Psoas muscle (tissue), 8 donors: Measurements from ENCODE around the gene SSPN. TPM values are rescaled to one million over a fixed set of nuclear protein-coding genes. Genes with fewer than 3 reads are reported as not detected.

Experiments used
- ATAC-seq, 4 donors: fragments of 200-7000 bp; cut with Tn5 transposase; one replicate each; pipeline ENCODE4 v1.9.1; 2020; ENCODE audit warnings: moderate library complexity in 3 of 4, mild to moderate bottlenecking in 2 of 4
- DNase-seq, 2 donors: peaks; one replicate each; pipeline ENCODE4 v3.0.0-alpha.2; 2020
- H3K27ac ChIP-seq: fragments of 200-600 bp; one replicate; pipeline ENCODE4 v1.8.0; 2022
- H3K27me3 ChIP-seq, 3 donors: fragments of 200-600 bp in 1 of 3; one replicate each; pipeline versions ENCODE4 v1.6.1 to v1.8.0; 2013 to 2022; ENCODE audit warnings: low read length in 2 of 3, mild to moderate bottlenecking in 2 of 3, moderate library complexity in 1 of 3; ENCODE audit not compliant: insufficient read depth in 3 of 3
- H3K36me3 ChIP-seq, 2 donors: fragments of 200-600 bp in 1 of 2; one replicate each; pipeline versions ENCODE4 v1.6.1 to v1.8.0; 2013 to 2022; ENCODE audit warnings: low read depth in 1 of 2, mild to moderate bottlenecking in 1 of 2, moderate library complexity in 1 of 2; ENCODE audit not compliant: insufficient read depth in 1 of 2
- H3K4me1 ChIP-seq: fragments of 200-600 bp; one replicate; pipeline ENCODE4 v1.8.0; 2022
- H3K4me3 ChIP-seq: fragments of 200-600 bp; one replicate; pipeline ENCODE4 v1.8.0; 2022; ENCODE audit warnings: mild to moderate bottlenecking
- H3K9me3 ChIP-seq: fragments of 200-600 bp; one replicate; pipeline ENCODE4 v1.8.0; 2022
- CTCF ChIP-seq: fragments of 200-600 bp; IDR thresholded peaks from one replicate; pipeline ENCODE4 v1.8.0; 2022; ENCODE audit warnings: antibody characterized with exemption
- WGBS, 3 donors: extraction: QIAGEN DNeasy Blood & Tissue Kit; methylation state at CpG; one replicate each; pipeline versions ENCODE4 v1.1.6 to v1.1.7; 2013; 5-methylcytosine and 5-hydroxymethylcytosine counted together
- intact Hi-C, 2 donors: fragments of 100-400 bp; cut with DNase I; formaldehyde crosslinking; loops; one replicate each; pipeline versions ENCODE4 v1.11.0 to v1.14.2; 2022
- polyA plus RNA-seq, 3 donors: library from polyadenylated mRNA; stranded (reverse); fragments of 200-250 nt; gene quantifications; one replicate each; pipeline ENCODE4 v1.2.3, GENCODE V29; 2013
- total RNA-seq, 4 donors: library from RNA; stranded (reverse); fragmentation: NEBNext Ultra II Directional in 2 of 4; extraction: Animal tissue kit (Norgen Biotek cat#: 25700) in 2 of 4; gene quantifications; one replicate each; pipeline versions ENCODE4 v1.2.1 to v1.2.4, GENCODE V29; 2021 to 2023
- donor health status: healthy with polysubstance abuse.
- donor health status: DM: no; HTN: no; CAD: no; lungs with moderate emphysema.
- donor health status: Bipolar disorder and iron deficiency.
- donor health status: healthy.
- donor health status: DM: yes; HTN: yes; CAD: no.
- donor health status: DM: no; HTN: no; CAD: no.
- donor health status: DM: no; HTN: no; CAD: no.
- donor health status: DM: yes; HTN: yes; CAD: no.

SSPN gene
- total and polyA plus RNA-seq, 7 donors: 8.3 to 88.7 (median 45.4) TPM

- Histone ChIP-seq H3K27ac (peak overlapping the region; percentile 48), H3K4me3 (no peak overlapping the region), H3K4me1 (peaks cover 14% of the 10 kb centered on the region), H3K27me3 (no peaks in the 10 kb centered on the region), H3K9me3 (no peaks in the 10 kb centered on the region), H3K36me3 (no peaks in the 10 kb centered on the region)
- ATAC-seq: peak in 3 of 4 donors; percentile 7 to 22 (median 12)
- WGBS, 3 donors: 39 to 60% (median 42%) methylated on average over 2 of the region's 2 CpGs
- TF ChIP-seq CTCF: no peak
- intact Hi-C loops: loop anchor here (2.0 to 5.0 kb wide), 2 partner anchors 26 to 40 kb away; no protein-coding TSS in a partner anchor
- DNase-seq: no peak
These were observed 42.8 kb upstream of the SSPN start for GRCh38 chr12:26152507-26153102.

DNA sequence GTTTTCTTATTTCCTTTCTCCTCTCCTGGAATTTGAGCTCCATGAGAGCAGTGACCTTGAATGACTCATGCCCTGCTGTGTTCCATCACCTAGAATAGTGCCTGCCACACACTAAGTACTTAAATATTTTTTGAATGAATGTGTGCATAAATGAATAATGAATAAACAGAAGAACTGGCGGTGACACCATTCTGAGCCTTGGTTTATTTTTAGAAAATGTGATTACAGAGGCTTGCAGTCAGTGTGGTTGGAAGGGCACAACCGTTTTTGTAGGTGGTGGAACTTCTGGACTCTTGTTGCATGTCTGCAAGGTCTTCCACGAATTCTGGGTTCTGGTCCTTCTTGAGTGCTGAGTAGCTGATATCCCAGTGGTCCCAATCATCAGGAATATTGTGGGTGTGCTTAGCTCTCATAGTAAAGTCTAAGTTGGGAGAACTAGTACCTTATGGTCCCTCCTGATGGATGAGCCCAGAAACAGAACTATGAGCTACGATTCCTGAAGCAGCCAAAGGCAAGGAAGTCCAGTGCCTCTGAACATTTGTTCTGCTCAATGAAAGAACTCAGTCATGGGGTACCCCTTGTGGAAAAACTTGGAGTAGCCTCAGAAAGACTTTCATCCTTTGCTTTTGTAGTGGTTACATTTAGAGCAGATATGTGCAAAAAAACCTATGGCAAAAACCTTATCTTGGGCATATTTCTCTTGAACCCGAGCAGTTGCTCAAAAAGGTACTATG is 41.8 kb upstream of the SSPN start:
- 41 to 51% (median 42%) methylated on average over 5 of the region's 5 CpGs for WGBS, 3 donors
- peak overlapping the region; percentile 67 for H3K27ac ChIP-seq
- no peaks in the 10 kb centered on the region for H3K36me3 ChIP-seq
- no peak for DNase-seq
- H3K4me3 ChIP-seq: no peak overlapping the region
- peak; percentile 94 to 96 (median 96) for ATAC-seq
- no peaks in the 10 kb centered on the region for H3K27me3 ChIP-seq
- no peak for TF ChIP-seq CTCF
- intact Hi-C loops: loop anchor here (2.0 to 5.0 kb wide), 2 partner anchors 27 to 39 kb away; no protein-coding TSS in a partner anchor
- no peaks in the 10 kb centered on the region for H3K9me3 ChIP-seq
- H3K4me1 ChIP-seq: peaks cover 14% of the 10 kb centered on the region

DNA sequence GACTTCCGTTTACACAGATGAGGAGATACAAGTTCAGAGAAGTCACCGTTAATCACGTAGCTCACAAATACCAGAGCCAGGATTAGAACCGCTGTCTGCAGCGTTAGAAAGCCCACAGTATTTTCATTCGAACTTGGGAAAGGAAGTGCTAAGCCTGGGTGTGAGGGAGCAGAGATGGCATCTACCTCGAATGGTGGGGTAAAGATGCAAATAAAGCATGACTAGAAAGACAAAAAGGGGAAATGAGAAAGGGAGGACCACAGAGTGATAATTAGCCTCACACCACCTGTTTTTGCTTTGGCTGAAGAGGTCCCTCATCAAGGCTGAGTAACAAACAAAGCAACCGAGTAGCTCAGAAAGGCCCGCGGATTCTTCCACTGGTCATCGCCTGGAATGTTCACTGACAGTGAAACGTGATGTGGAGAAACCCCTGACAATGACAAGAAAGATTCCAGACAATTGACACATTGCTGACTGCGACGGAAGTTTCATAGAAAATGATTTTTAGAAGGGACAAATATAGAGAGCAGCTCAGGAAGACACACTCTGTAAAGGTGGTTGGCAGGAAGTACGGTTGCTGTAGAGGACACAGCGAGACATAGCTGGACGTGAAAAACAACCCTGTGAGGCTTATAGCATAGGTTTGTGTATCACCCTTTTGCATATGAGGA is 39.0 kb upstream of the SSPN start:
- Histone ChIP-seq H3K27me3 (no peaks in the 10 kb centered on the region), H3K4me1 (peaks cover 9% of the 10 kb centered on the region), H3K36me3 (no peaks in the 10 kb centered on the region), H3K4me3 (no peak overlapping the region), H3K9me3 (no peaks in the 10 kb centered on the region), H3K27ac (no peak overlapping the region)
- DNase-seq (no peak), ATAC-seq (no peak)
- intact Hi-C loops: no loop called here
- TF ChIP-seq CTCF: no peak
- 70 to 78% (median 76%) methylated on average over 17 of the region's 17 CpGs for WGBS, 3 donors

GRCh38 chr12:26157001-26157400 is 38.4 kb upstream of the SSPN start:
- intact Hi-C loops: no loop called here
- TF ChIP-seq CTCF: no peak
- 62 to 65% (median 63%) methylated on average over 3 of the region's 3 CpGs for whole genome bisulfite sequencing, 3 donors
- ATAC-seq: no peak
- no peaks in the 10 kb centered on the region for H3K36me3 ChIP-seq
- H3K4me1 ChIP-seq: peaks cover 9% of the 10 kb centered on the region
- H3K9me3 ChIP-seq: no peaks in the 10 kb centered on the region
- H3K4me3 ChIP-seq: no peak overlapping the region
- no peak for DNase-seq
- no peaks in the 10 kb centered on the region for H3K27me3 ChIP-seq
- no peak overlapping the region for H3K27ac ChIP-seq
